ENCODE measurements around the gene ARHGEF11. TPM values are rescaled to one million over a fixed set of nuclear protein-coding genes. Genes with fewer than 3 reads are reported as not detected.

ARHGEF11 gene
- total RNA-seq, 1 experiment from 2014 or later = 55.5 TPM

DNA sequence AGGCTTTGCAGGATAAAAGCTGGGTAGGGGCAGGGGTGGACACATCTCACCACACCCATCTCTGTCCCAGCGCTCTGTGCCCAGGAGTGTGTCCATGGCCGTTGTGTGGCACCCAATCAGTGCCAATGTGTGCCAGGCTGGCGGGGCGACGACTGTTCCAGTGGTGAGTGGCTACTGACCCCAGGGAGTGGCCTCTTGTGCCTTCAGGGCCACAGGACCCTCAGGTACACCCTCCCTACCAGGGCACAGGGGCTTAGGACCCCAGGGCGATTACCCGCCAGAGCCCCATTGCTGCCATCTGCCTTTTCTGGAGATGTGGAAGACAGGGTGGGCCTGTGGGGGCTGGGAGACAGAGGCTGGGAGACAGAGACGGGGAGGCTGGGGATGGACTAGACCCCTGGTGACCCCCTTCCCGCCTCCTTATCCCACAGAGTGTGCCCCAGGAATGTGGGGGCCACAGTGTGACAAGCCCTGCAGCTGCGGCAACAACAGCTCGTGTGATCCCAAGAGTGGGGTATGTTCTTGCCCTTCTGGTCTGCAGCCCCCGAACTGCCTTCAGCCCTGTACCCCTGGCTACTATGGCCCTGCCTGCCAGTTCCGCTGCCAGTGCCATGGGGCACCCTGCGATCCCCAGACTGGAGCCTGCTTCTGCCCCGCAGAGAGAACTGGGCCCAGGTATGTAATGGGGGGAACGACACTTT is 139.2 kb downstream of the ARHGEF11 start:
- no peak for ATAC-seq
- Histone ChIP-seq H3K9me3 (ENCODE audit: control insufficient read depth, insufficient read depth, low read depth, low read length) (no peaks in the 10 kb centered on the region), H3K27me3 (ENCODE audit: control insufficient read depth, insufficient read depth, low read length) (no peaks in the 10 kb centered on the region), H3K4me1 (ENCODE audit: control insufficient read depth, insufficient read depth, low read length) (peaks cover 11% of the 10 kb centered on the region), H3K27ac (ENCODE audit: low read length) (no peak overlapping the region), H3K4me3 (ENCODE audit: low read depth in 2 of 2, low read length in 2 of 2) (no peak overlapping the region), H3K36me3 (ENCODE audit: control insufficient read depth, insufficient read depth, low read length) (no peaks in the 10 kb centered on the region)
- CTCF ChIA-PET = no interaction called here
- in situ Hi-C loops (cut with HindIII; ENCODE audit: low pct_unique_long_range_greater_than_20kb, low sequenced_read_pairs) = no loop called here
- no TSS peak for BruUV-seq (replicated peaks)
- POLR2A ChIA-PET = no interaction called here
- intact Hi-C loops (cut with micrococcal nuclease; ENCODE audit: unreplicated experiment) = no loop called here
- TF ChIP-seq, protein P1, sequence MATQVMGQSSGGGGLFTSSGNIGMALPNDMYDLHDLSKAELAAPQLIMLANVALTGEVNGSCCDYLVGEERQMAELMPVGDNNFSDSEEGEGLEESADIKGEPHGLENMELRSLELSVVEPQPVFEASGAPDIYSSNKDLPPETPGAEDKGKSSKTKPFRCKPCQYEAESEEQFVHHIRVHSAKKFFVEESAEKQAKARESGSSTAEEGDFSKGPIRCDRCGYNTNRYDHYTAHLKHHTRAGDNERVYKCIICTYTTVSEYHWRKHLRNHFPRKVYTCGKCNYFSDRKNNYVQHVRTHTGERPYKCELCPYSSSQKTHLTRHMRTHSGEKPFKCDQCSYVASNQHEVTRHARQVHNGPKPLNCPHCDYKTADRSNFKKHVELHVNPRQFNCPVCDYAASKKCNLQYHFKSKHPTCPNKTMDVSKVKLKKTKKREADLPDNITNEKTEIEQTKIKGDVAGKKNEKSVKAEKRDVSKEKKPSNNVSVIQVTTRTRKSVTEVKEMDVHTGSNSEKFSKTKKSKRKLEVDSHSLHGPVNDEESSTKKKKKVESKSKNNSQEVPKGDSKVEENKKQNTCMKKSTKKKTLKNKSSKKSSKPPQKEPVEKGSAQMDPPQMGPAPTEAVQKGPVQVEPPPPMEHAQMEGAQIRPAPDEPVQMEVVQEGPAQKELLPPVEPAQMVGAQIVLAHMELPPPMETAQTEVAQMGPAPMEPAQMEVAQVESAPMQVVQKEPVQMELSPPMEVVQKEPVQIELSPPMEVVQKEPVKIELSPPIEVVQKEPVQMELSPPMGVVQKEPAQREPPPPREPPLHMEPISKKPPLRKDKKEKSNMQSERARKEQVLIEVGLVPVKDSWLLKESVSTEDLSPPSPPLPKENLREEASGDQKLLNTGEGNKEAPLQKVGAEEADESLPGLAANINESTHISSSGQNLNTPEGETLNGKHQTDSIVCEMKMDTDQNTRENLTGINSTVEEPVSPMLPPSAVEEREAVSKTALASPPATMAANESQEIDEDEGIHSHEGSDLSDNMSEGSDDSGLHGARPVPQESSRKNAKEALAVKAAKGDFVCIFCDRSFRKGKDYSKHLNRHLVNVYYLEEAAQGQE (IDR thresholded peaks at IDR 0.05; ENCODE audit: insufficient read depth in 1 of 2, low read depth in 2 of 2, low read length in 1 of 2) = no peak
- TF ChIP-seq SIN3A (IDR thresholded peaks at IDR 0.05; ENCODE audit: borderline replicate concordance, insufficient read depth, low read depth, low read length) = no peak
- TF ChIP-seq POLR2AphosphoS5 (IDR thresholded peaks at IDR 0.05; ENCODE audit: low read depth, low read length) = no peak
- no peak for TF ChIP-seq TCF7L2 (IDR thresholded peaks at IDR 0.05; ENCODE audit: low read depth, low read length)
- TF ChIP-seq, protein P2, sequence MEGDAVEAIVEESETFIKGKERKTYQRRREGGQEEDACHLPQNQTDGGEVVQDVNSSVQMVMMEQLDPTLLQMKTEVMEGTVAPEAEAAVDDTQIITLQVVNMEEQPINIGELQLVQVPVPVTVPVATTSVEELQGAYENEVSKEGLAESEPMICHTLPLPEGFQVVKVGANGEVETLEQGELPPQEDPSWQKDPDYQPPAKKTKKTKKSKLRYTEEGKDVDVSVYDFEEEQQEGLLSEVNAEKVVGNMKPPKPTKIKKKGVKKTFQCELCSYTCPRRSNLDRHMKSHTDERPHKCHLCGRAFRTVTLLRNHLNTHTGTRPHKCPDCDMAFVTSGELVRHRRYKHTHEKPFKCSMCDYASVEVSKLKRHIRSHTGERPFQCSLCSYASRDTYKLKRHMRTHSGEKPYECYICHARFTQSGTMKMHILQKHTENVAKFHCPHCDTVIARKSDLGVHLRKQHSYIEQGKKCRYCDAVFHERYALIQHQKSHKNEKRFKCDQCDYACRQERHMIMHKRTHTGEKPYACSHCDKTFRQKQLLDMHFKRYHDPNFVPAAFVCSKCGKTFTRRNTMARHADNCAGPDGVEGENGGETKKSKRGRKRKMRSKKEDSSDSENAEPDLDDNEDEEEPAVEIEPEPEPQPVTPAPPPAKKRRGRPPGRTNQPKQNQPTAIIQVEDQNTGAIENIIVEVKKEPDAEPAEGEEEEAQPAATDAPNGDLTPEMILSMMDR (IDR thresholded peaks at IDR 0.05) = no peak
- DNase-seq (ENCODE audit: low read depth, low spot score) = no peak

GRCh38 chr1:156905651-156906050 is 139.9 kb downstream of the ARHGEF11 start:
- BruUV-seq (replicated peaks) = no TSS peak
- TF ChIP-seq, protein P2 (IDR thresholded peaks at IDR 0.05) = no peak
- no peak for TF ChIP-seq POLR2AphosphoS5 (IDR thresholded peaks at IDR 0.05; ENCODE audit: low read depth, low read length)
- TF ChIP-seq, protein P1 (IDR thresholded peaks at IDR 0.05; ENCODE audit: insufficient read depth in 1 of 2, low read depth in 2 of 2, low read length in 1 of 2) = no peak
- Histone ChIP-seq H3K27ac (ENCODE audit: low read length) (no peak overlapping the region), H3K36me3 (ENCODE audit: control insufficient read depth, insufficient read depth, low read length) (no peaks in the 10 kb centered on the region), H3K4me3 (ENCODE audit: low read depth in 2 of 2, low read length in 2 of 2) (no peak overlapping the region), H3K9me3 (ENCODE audit: control insufficient read depth, insufficient read depth, low read depth, low read length) (no peaks in the 10 kb centered on the region), H3K4me1 (ENCODE audit: control insufficient read depth, insufficient read depth, low read length) (peaks cover 16% of the 10 kb centered on the region), H3K27me3 (ENCODE audit: control insufficient read depth, insufficient read depth, low read length) (no peaks in the 10 kb centered on the region)
- DNase-seq (ENCODE audit: low read depth, low spot score) = no peak
- POLR2A ChIA-PET = no interaction called here
- CTCF ChIA-PET = no interaction called here
- no peak for ATAC-seq
- in situ Hi-C loops (cut with HindIII; ENCODE audit: low pct_unique_long_range_greater_than_20kb, low sequenced_read_pairs) = no loop called here
- intact Hi-C loops (cut with micrococcal nuclease; ENCODE audit: unreplicated experiment) = no loop called here
